HEK293 (cell line): Measurements from ENCODE around the gene UBA52.
A peak's percentile ranks its signal among the peaks of the same experiment; 100 is the strongest.

Source experiments
- CTCF ChIA-PET: fragments of 350-600 bp; formaldehyde crosslinking; extraction: SDS; loops from one replicate; lab custom pipeline; 2021; ENCODE audit warnings: antibody characterized with exemption; lab: Yijun Ruan, JAX
- POLR2A ChIA-PET: fragments of 300-600 bp; formaldehyde crosslinking; extraction: SDS; loops from one replicate; lab custom pipeline; 2020; ENCODE audit warnings: antibody characterized with exemption, inconsistent platforms; lab: Yijun Ruan, JAX
- H3K27ac ChIP-seq: fragments of 200-500 bp; sonication (Bioruptor generic); 2 replicates; pipeline ENCODE4 v1.5.1; 2014; ENCODE audit warnings: low read depth, low read length, control low read depth, inconsistent platforms; ENCODE audit errors: extremely low read depth
- H3K36me3 ChIP-seq, 2 experiments: fragments of 200-500 bp in 1 of 2; sonication (Bioruptor generic) in 1 of 2; 1 replicate in 1 of 2; 2 replicates in 1 of 2; pipeline ENCODE4 v1.5.1; 2014 to 2017; ENCODE audit warnings: inconsistent platforms in 2 of 2, low read length in 2 of 2; ENCODE audit not compliant: control insufficient read depth in 2 of 2, insufficient read depth in 1 of 2
- H3K4me1 ChIP-seq: fragments of 200-500 bp; sonication (Bioruptor generic); 2 replicates; pipeline ENCODE4 v1.5.1; 2014; ENCODE audit warnings: mild to moderate bottlenecking, low read length, inconsistent platforms; ENCODE audit not compliant: control insufficient read depth, insufficient read depth
- H3K4me3 ChIP-seq: 2 replicates; pipeline ENCODE4 v1.5.1; 2011; ENCODE audit warnings: low read depth, mild to moderate bottlenecking, control low read depth, low read length, moderate library complexity
- H3K9me3 ChIP-seq: fragments of 200-500 bp; sonication (Bioruptor generic); 2 replicates; pipeline ENCODE4 v1.5.1; 2014; ENCODE audit warnings: low read depth, low read length, inconsistent platforms; ENCODE audit not compliant: control insufficient read depth, insufficient read depth
- GLIS2 ChIP-seq: fragments of 450-650 bp; formaldehyde crosslinking; IDR thresholded peaks from 2 replicates; pipeline ENCODE4 v1.5.1; 2016; ENCODE audit warnings: missing biosample characterization, missing genetic modification characterization
- HOXD13 ChIP-seq: sonication (generic); formaldehyde crosslinking; IDR thresholded peaks from 2 replicates; pipeline ENCODE4 v1.8.0; 2022; ENCODE audit warnings: missing genetic modification reagents, borderline replicate concordance
- INSM2 ChIP-seq: fragments of 450-650 bp; formaldehyde crosslinking; IDR thresholded peaks from 2 replicates; pipeline ENCODE4 v1.5.1; 2016; ENCODE audit warnings: missing biosample characterization, missing genetic modification characterization
- KLF1 ChIP-seq: fragments of 450-650 bp; formaldehyde crosslinking; IDR thresholded peaks from 2 replicates; pipeline ENCODE4 v1.5.1; 2016; ENCODE audit warnings: missing biosample characterization, missing genetic modification characterization
- KLF7 ChIP-seq: fragments of 450-650 bp; formaldehyde crosslinking; IDR thresholded peaks from 2 replicates; pipeline ENCODE4 v1.5.1; 2016; ENCODE audit warnings: missing biosample characterization, missing genetic modification characterization, borderline replicate concordance
- PATZ1 ChIP-seq: fragments of 450-650 bp; formaldehyde crosslinking; IDR thresholded peaks from 2 replicates; pipeline ENCODE4 v1.5.1; 2016; ENCODE audit warnings: missing biosample characterization, missing genetic modification characterization
- PRDM1 ChIP-seq: fragments of 450-650 bp; formaldehyde crosslinking; IDR thresholded peaks from 2 replicates; pipeline ENCODE4; 2016; ENCODE audit warnings: missing biosample characterization, missing genetic modification characterization
- PRDM10 ChIP-seq: fragments of 450-650 bp; formaldehyde crosslinking; IDR thresholded peaks from 2 replicates; pipeline ENCODE4 v1.5.1; 2016; ENCODE audit warnings: missing biosample characterization, missing genetic modification characterization
- ZBTB48 ChIP-seq: fragments of 450-650 bp; formaldehyde crosslinking; IDR thresholded peaks from 2 replicates; pipeline ENCODE4 v1.5.1; 2016; ENCODE audit warnings: missing biosample characterization, missing genetic modification characterization
- ZFHX2 ChIP-seq: fragments of 450-650 bp; formaldehyde crosslinking; conservative IDR thresholded peaks from 2 replicates; pipeline ENCODE4 v1.5.1; 2016; ENCODE audit warnings: missing biosample characterization, missing genetic modification characterization
- ZNF132 ChIP-seq: fragments of 450-650 bp; formaldehyde crosslinking; IDR thresholded peaks from 2 replicates; pipeline ENCODE4 v1.5.1; 2017; ENCODE audit warnings: missing biosample characterization, missing genetic modification characterization, borderline replicate concordance
- ZNF24 ChIP-seq: fragments of 450-650 bp; formaldehyde crosslinking; IDR thresholded peaks from 2 replicates; pipeline ENCODE4 v1.5.1; 2016; ENCODE audit warnings: missing biosample characterization, missing genetic modification characterization
- ZNF488 ChIP-seq: fragments of 450-650 bp; formaldehyde crosslinking; IDR thresholded peaks from 2 replicates; pipeline ENCODE4 v1.5.1; 2016; ENCODE audit warnings: missing biosample characterization, missing genetic modification characterization
- ZNF518A ChIP-seq: fragments of 450-650 bp; formaldehyde crosslinking; conservative IDR thresholded peaks from 2 replicates; pipeline ENCODE4 v1.5.1; 2016; ENCODE audit warnings: low read depth, missing biosample characterization, missing genetic modification characterization
- ZNF785 ChIP-seq: fragments of 450-650 bp; formaldehyde crosslinking; IDR thresholded peaks from 2 replicates; pipeline ENCODE4 v1.5.1; 2016; ENCODE audit warnings: missing biosample characterization, missing genetic modification characterization
- ZSCAN5A ChIP-seq: fragments of 450-650 bp; formaldehyde crosslinking; IDR thresholded peaks from 2 replicates; pipeline ENCODE4 v1.5.1; 2016; ENCODE audit warnings: missing biosample characterization, missing genetic modification characterization
- ZXDB ChIP-seq: fragments of 450-650 bp; formaldehyde crosslinking; IDR thresholded peaks from 2 replicates; pipeline ENCODE4 v1.5.1; 2016; ENCODE audit warnings: missing biosample characterization, missing genetic modification characterization

The UBA52 gene

GRCh38 chr19:18541992-18542940, 29.4 kb upstream of the UBA52 start (continued):
- TF ChIP-seq PATZ1, result peak; percentile 76
- TF ChIP-seq ZNF24 (tag by site-specific recombination), result no peak
- TF ChIP-seq ZNF132 (tag by site-specific recombination), result no peak
- peak; percentile 71; the same call in 1 of the 2 replicates for TF ChIP-seq ZBTB48 (tag by site-specific recombination)
- no peak for TF ChIP-seq ZNF518A (tag by site-specific recombination)
- TF ChIP-seq INSM2, result 0 out of 2 replicates have a peak, but pooled peaks have one; percentile 13

- no peaks in the 10 kb centered on the region for H3K9me3 ChIP-seq
- TF ChIP-seq KLF7 (tag by site-specific recombination) (no peak), GLIS2 (tag by site-specific recombination) (peak; percentile 61), ZNF488 (tag by site-specific recombination) (no peak), ZNF785 (tag by site-specific recombination) (no peak), ZXDB (tag by site-specific recombination) (no peak), ZFHX2 (tag by site-specific recombination) (peak; percentile 84), HOXD13 (CRISPR knock-in tag) (no peak), KLF1 (tag by site-specific recombination) (peak; percentile 9; the same call in 1 of the 2 replicates), ZSCAN5A (tag by site-specific recombination) (no peak), PRDM10 (tag by site-specific recombination) (no peak), PRDM1 (tag by site-specific recombination) (no peak)
These were observed 28.5 kb upstream of the UBA52 start, which contains the start of gene FKBP8 for GRCh38 chr19:18542941-18543813. FKBP8 (minus strand) TSS chr19:18543573; CDS start chr19:18541970, 1,603 bp downstream.

More at GRCh38 chr19:18542941-18543813, 28.5 kb upstream of the UBA52 start, which contains the start of gene FKBP8:
- ChIA-PET CTCF (interaction anchor here (0.6 to 1.7 kb wide), 5 partner anchors 10 to 443 kb away, joined by 3 to 4 read pairs (median 3); partner anchors contain the start of genes COPE and DDX49), POLR2A (interaction anchor here (0.6 to 1.7 kb wide), 8 partner anchors 9 to 46 kb away, joined by 3 to 10 read pairs (median 5); partner anchors contain the start of genes ELL, KXD1, REX1BD and UBA52)
- H3K36me3 ChIP-seq, result peaks cover 9 to 32% of the 10 kb centered on the region in 2 experiments
- H3K4me3 ChIP-seq, result peak within 1 kb of the TSS; percentile 78
- no peaks in the 10 kb centered on the region for H3K4me1 ChIP-seq
- H3K27ac ChIP-seq, result peak within 1 kb of the TSS; percentile 74
